Neural crest cell (in vitro differentiated cells): ENCODE results near the gene C1QB. TPM values are rescaled to one million over a fixed set of nuclear protein-coding genes. Genes with fewer than 3 reads are reported as not detected.

Experiments used
- DNase-seq: peaks from one replicate; pipeline ENCODE4 v3.0.0; 2021; ENCODE audit warnings: low read depth, mixed read lengths, low spot score
- H3K27ac Mint-ChIP-seq: one replicate; pipeline ENCODE4 v1.8.0; 2021; ENCODE audit warnings: mild to moderate bottlenecking, mixed read lengths; ENCODE audit not compliant: unreplicated experiment
- H3K27me3 Mint-ChIP-seq: 2 replicates; pipeline ENCODE4 v1.8.0; 2021; ENCODE audit warnings: low read depth, mild to moderate bottlenecking, mixed read lengths
- H3K36me3 Mint-ChIP-seq: 2 replicates; pipeline ENCODE4 v1.8.0; 2021; ENCODE audit warnings: low read depth, mild to moderate bottlenecking, mixed read lengths
- H3K4me1 Mint-ChIP-seq: 2 replicates; pipeline ENCODE4 v1.8.0; 2021; ENCODE audit warnings: mixed read lengths
- H3K4me3 Mint-ChIP-seq: one replicate; pipeline ENCODE4 v1.8.0; 2021; ENCODE audit warnings: mild to moderate bottlenecking, mixed read lengths
- H3K9me3 Mint-ChIP-seq: 2 replicates; pipeline ENCODE4 v1.8.0; 2021; ENCODE audit warnings: mixed read lengths
- total RNA-seq: library from RNA; stranded (reverse); gene quantifications from 2 replicates; pipeline ENCODE4 v1.2.1, GENCODE V29; 2021
- TF ChIP-seq, protein P1 (sequence below): fragments of 200-600 bp; sonication (generic); conservative IDR thresholded peaks from 2 replicates; pipeline ENCODE4 v1.5.0; 2021; ENCODE audit warnings: antibody characterized with exemption, mild to moderate bottlenecking

The C1QB gene
- total RNA-seq, 1 donor from 2014 or later: not detected

DNA sequence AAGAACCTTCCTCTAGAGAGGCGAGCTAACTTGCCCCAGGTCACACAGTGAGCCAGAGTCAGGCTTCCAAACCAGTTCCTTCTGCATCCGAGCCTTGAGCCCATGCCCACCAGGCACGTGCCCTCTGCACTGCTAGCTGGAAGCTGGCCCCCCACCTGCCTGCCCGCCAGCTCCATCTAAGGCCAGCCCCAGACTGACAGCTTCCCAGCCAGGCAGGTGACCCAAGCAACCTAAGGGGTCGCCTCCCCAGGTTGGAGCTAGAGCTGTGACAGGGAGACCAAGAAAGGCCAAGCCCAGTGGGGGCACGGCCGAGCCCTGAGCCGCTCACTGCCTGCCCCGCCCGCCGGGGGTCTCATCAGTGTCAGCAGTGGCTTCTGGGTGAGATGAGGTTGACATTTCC, 36.5 kb upstream of the C1QB start:
- TF ChIP-seq, protein P1, sequence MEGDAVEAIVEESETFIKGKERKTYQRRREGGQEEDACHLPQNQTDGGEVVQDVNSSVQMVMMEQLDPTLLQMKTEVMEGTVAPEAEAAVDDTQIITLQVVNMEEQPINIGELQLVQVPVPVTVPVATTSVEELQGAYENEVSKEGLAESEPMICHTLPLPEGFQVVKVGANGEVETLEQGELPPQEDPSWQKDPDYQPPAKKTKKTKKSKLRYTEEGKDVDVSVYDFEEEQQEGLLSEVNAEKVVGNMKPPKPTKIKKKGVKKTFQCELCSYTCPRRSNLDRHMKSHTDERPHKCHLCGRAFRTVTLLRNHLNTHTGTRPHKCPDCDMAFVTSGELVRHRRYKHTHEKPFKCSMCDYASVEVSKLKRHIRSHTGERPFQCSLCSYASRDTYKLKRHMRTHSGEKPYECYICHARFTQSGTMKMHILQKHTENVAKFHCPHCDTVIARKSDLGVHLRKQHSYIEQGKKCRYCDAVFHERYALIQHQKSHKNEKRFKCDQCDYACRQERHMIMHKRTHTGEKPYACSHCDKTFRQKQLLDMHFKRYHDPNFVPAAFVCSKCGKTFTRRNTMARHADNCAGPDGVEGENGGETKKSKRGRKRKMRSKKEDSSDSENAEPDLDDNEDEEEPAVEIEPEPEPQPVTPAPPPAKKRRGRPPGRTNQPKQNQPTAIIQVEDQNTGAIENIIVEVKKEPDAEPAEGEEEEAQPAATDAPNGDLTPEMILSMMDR: no peak
- no peaks in the 10 kb centered on the region for H3K9me3 Mint-ChIP-seq
- DNase-seq: no peak
- peaks cover 88% of the 10 kb centered on the region for H3K27me3 Mint-ChIP-seq
- no peaks in the 10 kb centered on the region for H3K4me1 Mint-ChIP-seq
- H3K36me3 Mint-ChIP-seq: no peaks in the 10 kb centered on the region
- no peak overlapping the region for H3K4me3 Mint-ChIP-seq
- no peak overlapping the region for H3K27ac Mint-ChIP-seq

DNA sequence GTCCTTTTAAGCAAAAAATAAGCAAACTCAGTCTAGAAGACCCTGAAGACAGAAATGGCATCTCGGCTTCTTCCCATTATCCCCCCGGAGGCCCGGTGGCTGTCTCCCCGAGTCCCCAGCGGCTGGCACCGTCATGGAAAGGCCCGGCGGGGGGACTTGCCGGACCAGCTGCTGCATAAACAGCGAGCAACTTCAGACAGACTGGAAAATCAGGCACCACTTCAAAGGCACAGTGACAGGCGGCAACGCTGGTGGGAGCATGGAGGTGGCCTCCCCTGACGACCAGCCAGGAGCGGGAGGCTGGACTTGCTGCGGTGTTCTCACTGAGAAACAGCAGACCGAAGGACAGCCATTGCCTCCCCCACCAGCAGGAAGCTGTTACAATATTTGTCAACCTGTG, 35.0 kb upstream of the C1QB start:
- Mint-ChIP-seq H3K27ac (no peak overlapping the region), H3K4me1 (no peaks in the 10 kb centered on the region), H3K27me3 (peaks cover 84% of the 10 kb centered on the region), H3K36me3 (no peaks in the 10 kb centered on the region), H3K4me3 (no peak overlapping the region), H3K9me3 (no peaks in the 10 kb centered on the region)
- no peak for DNase-seq
- TF ChIP-seq, protein P1: no peak

DNA sequence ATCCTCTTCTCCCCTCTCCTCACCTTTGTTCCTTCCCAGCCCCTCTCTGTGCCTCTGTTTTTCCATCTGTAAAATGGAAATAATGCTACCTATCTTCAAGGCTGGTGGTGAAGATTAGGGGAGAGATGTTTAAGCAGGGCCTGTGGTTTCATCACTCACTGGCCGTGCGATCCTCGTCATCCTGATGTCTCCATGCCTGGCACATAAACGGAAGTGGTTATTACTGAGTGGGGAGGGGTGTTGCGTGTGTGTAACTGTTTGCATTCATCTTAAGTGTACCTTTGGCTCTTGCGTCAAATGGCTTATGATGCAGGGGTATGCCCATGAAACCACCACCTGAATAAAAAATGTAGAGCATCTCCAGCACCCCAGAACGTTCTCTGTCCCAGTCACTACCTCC, 33.8 kb upstream of the C1QB start:
- no peak for DNase-seq
- Mint-ChIP-seq H3K4me3 (no peak overlapping the region), H3K27me3 (peaks cover 81% of the 10 kb centered on the region), H3K36me3 (no peaks in the 10 kb centered on the region), H3K27ac (no peak overlapping the region), H3K9me3 (no peaks in the 10 kb centered on the region), H3K4me1 (no peaks in the 10 kb centered on the region)
- TF ChIP-seq, protein P1: no peak

DNA sequence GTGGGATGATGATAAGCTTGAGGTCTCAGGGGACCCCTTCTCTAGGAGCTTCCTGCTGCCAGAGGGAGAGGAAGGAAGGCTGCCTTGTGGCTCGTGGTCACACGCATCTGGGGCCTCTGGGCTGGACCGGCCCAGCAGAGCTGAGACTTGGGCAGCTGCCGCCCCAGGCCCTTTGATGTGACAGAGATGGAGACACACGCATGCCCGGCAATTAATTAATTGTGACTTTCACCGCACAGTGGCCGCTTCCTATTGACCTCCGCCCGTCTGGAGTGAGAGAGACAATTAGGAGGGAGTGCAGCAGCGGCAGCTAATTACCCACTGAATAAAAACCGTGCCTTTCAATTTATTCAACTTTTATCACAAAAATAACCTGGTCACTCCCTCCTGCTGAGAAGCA, 33.2 kb upstream of the C1QB start:
- Mint-ChIP-seq H3K27ac (no peak overlapping the region), H3K36me3 (no peaks in the 10 kb centered on the region), H3K4me1 (no peaks in the 10 kb centered on the region), H3K27me3 (peaks cover 81% of the 10 kb centered on the region), H3K4me3 (no peak overlapping the region), H3K9me3 (no peaks in the 10 kb centered on the region)
- TF ChIP-seq, protein P1: no peak
- DNase-seq: no peak

DNA sequence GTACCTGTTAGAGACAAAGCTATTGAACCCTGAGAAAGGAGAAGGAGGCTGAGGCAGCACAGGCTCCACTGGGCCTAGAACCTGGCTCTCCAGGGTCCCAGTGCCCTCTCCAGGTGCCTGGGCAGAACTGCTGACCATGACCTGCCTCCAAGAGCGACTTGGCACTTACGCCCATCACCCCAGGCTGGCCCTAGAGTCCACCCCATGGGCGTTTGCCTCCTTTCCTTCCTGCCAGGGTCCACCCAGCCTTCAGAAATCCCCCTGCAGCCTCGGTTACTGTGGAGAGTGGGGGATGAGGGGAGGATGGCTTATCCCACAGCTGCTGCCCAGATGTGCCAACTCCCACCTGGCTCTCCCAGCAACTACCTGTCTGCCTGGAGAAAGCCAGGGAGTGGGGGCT, 31.3 kb upstream of the C1QB start:
- TF ChIP-seq, protein P1: no peak
- Mint-ChIP-seq H3K9me3 (no peaks in the 10 kb centered on the region), H3K4me3 (no peak overlapping the region), H3K27ac (no peak overlapping the region), H3K4me1 (no peaks in the 10 kb centered on the region), H3K36me3 (no peaks in the 10 kb centered on the region), H3K27me3 (peaks cover 77% of the 10 kb centered on the region)
- no peak for DNase-seq
